GM21447 (cell line): Measurements from ENCODE around the gene WWP2.
A peak's percentile ranks its signal among the peaks of the same experiment; 100 is the strongest.
"Not testable (repeated sequence)": the region's sequence is repeated elsewhere in the genome, so short reads cannot be mapped to it uniquely, and the experiment has no call there.

Experiments used
- ATAC-seq: cut with Tn5 transposase; IDR thresholded peaks from one replicate; pipeline ENCODE4 v1.9.1; 2021; ENCODE audit not compliant: unreplicated experiment

WWP2 gene

DNA sequence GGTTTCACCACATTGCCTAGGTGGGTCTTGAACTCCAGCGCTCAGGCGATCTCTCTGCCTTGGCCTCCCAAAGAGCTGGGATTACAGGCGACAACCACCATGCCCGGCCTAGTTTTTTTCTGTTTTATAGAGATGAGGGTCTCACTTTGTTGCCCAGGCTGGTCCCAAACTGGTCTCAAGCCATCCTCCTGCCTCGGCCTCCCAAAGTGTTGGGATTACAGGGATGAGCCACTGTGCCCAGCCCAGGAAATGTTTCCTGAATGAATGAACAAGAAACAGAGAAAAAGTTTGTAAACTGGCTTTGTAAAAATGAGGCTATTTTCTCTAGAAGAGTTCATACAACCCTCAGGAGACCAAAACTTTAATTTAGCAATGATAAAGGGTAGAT is 68.0 kb downstream of the WWP2 start:
- no peak for ATAC-seq

DNA sequence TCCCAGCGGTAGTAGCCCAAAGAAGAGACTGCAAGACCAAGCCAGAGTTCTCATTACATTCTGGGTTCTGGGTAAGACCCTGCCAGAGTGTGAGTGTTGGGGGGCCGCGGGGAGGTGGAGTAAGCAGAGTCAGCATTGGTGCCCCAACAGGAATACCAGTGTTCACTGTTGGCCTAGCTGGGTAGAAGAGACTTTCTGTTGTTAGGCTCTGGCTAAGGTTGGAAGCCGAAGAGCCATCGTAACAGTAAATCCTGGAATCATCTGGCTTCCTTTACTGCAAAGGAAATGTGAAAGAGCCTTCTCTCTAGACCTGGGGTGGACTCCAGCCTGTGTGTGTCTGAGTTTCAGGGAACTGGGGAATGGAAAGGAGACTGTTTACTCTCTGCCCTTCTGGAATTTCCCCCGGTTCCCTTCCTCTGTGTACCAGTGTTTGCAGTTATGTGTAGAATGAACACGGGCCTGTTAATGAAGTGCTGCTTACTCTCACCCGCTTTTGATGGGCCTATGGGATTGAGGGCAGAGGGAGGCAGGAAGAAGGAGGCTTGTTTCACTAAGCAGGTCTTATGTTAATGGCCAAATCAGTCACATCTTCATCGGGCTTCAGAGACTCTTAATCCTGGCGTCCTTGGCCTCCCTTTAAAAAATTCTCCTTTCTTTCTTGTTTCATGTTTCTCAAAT is 68.5 kb downstream of the WWP2 start:
- ATAC-seq: no peak

DNA sequence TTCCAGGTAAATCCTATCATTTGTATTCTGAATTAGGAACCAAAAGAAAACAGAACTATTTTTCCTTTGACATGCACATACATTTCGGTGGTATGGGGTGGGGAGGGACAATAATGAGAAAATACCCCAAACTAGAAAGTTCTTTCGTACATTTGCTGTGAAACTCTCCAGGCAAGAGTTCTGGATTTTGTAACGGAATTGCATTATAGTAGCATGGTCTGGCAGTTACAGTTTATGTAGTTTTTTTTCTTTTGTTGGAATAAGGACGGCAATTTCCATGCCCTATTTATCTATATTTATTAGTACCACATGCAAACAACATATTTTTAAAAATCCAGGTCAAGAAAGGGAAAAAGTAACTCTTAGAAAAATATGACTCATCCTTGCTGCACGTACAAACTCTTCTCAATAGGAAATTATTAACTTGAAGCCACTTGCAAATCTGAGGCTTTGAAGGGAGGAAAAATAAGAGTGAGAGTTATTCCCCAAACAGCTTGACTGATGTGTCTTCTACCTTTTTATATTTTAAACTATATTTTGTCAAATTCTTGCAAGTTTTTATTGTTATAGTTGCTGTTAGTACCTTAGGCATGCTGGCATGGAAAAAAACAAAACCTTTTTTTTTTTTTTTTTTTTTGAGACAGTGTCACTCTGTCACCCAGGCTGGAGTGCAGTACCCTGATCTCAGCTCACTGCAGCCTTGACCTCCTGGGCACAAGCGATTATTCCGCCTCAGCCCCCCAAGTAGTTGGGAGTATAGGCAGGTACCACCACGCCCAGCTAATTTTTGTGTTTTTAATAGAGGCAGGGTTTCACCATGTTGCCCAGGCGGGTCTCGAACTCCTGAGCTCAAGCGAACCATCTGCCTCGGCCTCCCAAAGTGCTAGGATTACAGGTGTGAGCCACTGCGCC is 69.3 kb downstream of the WWP2 start:
- ATAC-seq: peak; percentile 60

DNA sequence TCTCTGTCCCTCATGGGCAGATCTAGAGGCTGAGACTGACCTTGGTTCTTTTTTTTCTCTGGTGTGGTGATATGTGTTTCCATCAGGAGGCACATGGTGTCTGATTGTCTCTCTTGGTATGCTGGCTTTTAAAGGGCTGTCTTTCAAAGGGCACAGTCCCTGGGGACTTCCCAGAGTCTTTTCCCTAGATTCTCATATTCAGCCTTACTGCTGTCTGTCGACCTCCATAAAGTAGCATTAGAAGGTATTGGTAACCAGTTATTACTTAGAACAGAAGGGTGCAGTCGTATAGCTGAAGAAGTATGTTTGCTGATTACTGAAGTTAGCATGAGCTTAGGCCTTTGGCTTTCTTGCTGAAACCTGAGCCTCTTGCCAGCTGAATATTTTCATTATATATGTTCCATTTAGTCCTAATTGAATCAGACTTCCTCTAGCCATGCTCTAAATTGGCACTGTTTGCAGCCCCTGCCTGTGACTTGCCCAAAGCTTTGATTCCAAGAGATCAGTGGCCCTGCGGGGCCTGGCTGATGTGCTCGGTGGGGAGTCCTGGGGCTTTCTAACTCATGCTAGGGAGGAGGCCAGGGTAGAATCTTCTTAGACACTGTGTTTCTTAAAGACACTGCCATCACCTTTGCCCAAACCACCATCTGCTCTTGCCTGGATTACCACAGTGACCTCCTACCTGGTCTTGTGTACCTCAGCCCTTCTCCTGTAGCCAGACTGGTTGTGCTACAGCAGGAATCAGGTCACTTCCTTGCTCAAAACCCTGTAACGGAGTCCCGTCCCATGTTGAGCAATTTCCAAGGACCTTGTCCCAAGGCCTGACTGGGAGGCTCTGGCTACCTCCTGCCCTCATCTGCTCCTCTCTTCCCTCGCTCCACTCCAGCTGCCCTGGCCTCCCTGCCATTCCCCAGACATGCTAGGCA is 71.5 kb downstream of the WWP2 start:
- no peak for ATAC-seq

DNA sequence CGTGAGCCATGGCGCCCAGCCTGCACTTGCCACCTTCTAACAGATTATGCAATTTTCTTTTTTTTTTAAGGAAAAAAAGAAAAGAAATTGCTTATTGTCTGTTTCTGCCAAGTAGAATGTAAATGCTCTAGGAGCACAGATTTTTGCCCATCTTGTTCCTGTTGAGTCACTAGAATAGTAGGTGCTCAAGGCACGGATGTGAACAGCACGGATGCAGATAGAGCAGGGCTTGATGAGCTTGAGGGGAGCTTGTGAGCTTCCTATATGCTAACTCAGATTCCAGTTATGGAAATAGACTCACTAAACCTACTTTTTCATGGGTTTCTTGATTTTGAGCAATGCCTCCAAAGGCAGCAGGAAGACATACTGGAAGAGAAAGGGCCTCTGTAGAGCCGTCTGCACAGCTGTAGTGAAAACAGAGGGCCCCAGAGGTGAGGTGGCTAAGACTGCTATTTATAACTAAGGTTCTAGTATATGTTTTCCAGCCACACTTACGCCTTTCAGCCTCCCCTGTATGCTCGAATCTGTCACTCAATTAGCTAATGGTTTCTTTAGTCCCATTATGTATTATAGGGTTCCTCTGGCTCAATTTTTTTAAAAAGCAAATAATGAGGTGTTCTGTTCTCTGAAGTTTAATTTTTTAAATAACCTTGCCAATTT is 72.8 kb downstream of the WWP2 start:
- ATAC-seq: peak; percentile 58

DNA sequence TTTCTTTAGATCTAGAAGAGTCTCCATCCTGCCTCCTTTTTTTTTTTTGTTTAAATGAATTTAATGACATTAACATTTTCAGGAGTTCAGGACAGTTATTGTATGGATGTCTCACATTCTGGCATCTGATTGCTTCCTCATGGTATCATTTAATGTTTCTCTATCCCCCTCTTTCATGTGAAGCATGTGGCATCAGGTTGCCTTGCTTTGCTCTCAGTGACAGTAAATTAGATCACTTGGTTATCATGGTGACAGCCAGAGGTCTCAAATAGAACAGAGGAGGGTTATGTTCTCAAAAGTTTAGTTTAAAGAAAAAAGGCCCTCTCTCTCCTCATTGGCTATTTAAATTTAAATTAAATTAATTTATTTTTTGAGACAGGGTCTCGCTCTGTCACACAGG is 74.1 kb downstream of the WWP2 start:
- no peak for ATAC-seq

DNA sequence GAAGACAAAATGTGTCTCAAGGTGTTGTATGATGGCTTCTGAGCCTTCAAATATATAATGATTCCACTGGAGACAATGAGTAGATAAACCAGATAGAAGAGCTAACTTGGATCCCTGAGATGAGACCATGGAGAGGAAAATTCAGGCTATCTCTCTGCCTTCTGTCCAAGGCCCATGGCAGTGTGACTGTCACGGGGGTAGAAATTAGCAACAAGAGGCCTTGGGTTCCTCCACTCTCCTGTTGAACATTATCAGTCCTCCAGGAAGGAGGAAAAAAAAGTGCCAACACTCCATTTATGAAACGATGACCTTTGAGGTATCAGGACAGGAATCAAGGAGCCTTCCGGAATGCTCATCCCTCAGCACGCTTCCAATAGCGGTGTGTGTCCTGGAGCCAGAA is 75.2 kb downstream of the WWP2 start:
- ATAC-seq: no peak

DNA sequence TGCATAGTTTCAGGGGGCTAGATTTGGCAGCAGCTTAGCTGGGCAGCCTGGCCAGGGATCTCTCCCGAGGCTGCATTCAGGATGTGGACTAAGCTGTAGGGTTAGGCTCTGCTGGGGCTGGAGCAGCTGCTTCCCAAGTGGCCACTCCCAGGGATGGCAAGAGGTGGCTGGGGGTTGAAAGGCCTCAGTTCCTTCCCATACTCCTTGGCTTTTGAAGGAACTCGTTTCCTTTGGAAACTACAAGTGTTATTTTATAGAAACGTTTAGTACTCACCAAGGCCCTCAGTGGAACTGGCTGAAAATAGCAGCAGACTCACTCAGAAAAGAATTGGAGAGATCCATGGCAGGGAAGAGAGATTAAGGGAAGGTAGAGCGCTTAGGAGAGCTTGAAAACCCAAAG is 76.4 kb downstream of the WWP2 start:
- no peak for ATAC-seq

DNA sequence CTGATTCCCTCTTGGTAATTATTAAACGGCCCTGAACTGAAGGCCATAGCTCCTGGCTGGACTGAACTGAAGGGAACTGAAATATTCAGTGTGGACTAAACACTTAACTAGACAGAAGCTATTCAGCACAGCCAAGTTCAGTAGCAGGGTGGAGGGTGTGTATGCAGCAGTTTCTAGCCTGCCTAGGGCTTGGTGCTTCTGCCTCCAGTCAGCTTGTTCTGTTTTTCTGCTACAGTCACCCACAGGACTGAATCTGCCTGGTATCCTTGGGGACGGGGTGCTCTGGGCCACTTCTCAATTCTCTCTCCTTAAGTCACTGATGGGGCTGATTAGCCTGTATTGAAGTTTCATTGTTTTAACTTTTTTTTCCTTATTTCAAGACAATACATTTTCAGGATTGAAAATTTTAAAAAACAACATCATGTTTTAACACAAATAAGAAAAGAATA is 77.1 kb downstream of the WWP2 start:
- ATAC-seq: no peak

DNA sequence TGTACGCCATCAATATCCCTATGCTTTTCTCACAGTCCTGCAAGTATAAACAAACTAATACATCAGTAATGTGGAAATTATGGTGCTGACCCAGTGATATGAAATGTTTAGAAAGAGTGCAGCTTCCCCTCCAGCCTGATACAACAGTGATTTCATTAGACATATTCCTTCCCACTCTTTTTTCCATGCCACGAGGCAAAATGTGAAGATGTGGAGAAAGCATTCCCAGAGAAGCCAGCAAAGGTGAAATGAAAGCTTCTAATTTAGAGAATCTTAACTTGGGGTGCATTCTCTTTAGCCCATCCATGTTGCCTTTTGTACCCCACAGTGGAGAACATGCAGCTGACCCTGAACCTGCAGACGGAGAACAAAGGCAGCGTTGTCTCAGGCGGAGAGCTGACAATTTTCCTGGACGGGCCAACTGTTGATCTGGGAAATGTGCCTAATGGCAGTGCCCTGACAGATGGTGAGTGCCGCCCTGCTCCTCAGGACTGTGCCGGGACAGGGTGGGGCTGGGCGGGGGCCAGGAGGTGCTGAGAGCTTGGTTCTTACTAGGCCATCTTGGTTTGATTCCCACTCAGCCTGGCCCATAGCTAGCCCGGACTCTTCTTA is 77.8 kb downstream of the WWP2 start:
- no peak for ATAC-seq

DNA sequence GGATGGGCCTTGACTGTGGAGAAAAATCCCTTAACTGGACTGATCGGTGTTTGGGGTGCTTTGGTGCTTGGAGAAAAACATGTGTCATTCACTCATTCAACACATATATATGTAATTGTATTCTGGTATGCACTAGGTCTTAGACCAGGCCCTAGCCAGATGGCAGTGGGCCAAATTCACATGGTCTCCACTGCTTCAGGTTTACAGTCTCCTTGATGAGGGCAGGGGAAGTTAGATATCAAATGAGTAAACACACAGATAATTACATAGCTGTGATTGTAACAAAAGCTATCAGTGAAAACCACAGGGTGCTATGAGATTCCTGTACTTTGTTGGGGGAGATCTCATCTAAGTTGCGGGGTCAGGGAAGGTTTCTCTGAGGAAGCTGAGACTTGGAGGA is 78.8 kb downstream of the WWP2 start:
- no peak for ATAC-seq

DNA sequence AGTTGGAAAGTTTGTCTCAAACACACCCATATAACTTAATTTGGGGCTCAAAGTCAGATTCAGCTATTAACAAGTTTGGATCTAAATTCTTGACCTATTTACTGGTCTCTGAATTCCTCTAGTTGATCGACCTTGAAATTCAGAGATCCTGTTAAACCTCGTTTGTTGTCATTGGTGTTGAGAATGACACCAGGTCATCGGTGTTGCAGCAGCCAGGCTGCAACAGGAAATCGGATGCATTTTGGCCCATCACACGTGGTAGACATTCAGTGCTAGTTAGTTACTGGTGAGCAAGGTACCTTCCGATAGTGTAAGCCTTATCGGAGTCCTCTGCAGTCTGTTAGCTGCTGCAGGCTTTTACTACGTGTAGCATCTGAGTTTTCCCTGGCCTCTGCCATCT is 82.3 kb downstream of the WWP2 start:
- no peak for ATAC-seq

DNA sequence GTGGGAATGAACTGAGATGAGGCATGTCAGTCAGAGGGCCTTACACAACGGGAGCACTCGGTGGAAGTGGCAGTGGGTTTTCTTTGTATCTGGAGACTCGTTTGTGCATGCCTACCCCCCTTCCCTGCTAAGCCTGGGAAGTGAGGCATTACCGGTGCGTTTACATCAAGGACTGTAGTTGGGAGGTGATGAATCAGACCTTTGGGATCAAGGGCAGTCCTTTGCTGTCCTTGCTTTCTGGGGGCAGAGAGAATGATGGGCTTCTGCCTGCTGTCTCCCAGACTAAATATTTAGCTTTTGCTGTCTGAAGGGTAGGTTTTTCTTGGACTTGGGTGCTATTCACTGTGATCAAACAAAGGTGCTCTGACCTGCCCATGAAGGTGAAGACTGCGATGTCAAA is 83.0 kb downstream of the WWP2 start:
- ATAC-seq: no peak

DNA sequence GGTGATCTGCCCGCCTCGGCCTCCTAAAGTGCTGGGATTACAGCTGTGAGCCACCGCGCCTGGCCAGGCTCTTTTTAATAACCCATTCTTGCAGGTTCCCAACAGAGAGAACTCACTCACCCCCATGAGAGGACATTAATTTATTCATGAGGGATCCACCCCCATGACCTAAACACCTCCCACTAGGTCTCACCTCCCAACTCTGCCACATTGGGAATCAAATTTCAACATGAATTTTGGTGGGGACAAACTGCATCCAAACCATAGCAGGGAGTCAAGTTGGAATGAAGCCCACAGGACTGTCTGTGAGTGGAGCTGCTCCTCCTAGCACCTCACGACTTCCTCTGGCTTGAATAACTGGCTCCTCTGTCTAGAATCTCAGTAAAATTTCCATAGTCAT is 85.5 kb downstream of the WWP2 start:
- ATAC-seq: no peak

DNA sequence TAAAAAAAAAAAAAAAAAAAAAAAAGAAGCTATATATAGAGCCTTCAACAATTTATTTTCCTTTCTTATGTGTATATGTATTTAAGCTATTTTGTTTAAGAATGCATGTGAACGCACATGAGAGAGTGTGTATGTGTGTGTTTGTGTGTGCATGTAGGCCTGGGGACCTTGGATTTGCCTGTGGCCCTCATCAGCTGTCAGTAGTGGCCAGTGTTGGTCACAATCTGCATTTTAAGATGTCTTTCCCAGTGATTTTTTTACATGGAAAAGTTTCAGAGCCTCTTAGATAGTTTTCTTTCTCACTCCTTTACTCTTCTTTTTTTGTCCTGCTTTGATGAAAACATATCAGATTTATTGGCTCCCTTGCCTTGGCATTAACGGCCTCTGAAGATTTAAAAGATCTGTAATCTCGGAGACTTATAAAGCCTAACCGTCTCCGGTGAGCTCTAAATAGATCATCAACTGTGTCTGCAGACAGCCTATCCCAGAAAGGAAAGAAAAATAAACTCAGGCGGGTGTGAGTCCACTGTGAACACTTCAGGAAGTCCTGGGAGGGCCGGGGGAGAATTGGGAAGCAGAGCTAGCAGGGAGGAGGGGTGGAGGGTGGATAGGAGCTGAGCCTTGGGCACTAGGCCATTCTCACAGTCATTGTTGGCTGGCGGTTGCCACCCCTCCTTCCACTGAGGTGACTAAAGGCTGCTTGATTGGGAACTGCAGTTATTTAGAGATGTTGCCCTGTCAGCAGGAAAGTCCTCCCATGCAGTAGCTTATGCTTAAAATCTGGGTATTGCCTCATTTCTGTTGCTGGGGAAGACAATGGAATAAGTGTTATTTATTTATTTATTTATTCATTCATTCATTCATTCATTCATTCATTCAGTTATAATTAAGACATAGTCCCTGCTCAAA is 86.8 kb downstream of the WWP2 start:
- no peak for ATAC-seq

DNA sequence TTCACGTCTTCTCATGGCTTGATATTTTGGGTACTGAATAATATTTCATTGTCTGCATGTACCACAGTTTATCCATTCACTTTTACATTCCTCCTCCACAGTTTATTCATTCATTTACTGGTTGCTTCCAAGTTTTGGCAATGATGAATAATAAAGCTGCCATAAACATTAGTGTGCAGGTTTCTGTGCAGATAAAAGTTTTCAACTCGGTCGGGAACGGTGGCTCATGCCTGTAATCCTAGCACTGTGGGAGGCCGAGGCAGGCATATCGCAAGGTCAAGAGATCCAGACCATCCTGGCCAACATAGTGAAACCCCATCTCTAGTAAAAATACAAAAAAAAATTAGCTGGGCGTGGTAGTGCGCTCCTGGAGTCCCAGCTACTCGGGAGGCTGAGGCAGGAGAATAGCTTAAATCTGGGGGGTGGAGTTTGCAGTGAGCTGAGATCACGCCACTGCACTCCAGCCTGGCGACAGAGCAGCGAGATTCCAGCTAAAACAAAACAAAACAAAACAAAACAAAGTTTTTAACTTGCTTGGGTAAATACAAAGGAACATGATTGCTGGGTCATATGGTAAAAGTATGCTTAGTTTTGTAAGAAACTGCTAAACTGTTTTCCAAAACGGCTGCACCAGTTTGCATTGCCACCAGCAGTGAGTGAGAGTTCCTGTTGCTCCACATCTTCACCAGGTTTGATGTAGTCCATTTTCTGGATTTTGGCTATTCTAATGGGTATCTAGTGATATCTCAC is 89.5 kb downstream of the WWP2 start:
- no peak for ATAC-seq

DNA sequence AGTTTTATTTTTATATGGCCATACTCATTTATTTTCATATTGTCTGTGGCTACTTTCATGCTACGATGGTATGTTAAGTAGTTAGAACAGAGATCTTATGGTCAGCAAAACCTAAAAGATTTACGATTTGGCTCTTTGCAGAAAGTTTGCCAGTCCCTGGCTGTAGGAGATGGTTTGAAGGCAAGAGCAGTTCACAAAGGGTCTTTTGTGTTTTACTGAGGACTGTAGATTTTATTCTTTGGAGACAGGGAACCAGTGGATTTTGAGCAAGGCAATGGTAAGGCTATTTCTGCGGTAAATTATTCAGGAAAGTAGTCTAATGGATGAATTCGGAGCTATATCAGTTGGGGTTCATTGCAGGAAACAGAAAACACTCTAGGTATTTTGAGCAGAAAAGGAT is 90.7 kb downstream of the WWP2 start:
- ATAC-seq: no peak

DNA sequence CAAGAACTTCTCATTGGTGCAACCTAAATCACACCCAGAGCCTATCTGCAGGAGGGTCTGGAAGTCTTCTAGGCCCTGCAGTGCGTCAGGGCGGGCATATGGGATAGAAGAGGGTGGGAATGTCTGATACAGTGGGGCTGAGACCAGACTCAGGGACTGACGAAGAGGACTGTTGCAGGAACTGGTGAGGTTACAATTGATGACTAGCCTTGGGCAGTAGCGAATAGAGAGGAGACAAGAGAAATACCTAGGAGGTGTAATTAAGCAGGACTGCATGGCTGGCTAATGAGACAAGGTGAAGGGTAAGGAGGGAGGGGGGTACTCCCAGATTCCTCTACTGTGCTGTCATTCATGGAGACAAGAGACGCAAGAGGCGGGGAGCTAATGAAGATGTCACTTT is 91.3 kb downstream of the WWP2 start:
- ATAC-seq: no peak

DNA sequence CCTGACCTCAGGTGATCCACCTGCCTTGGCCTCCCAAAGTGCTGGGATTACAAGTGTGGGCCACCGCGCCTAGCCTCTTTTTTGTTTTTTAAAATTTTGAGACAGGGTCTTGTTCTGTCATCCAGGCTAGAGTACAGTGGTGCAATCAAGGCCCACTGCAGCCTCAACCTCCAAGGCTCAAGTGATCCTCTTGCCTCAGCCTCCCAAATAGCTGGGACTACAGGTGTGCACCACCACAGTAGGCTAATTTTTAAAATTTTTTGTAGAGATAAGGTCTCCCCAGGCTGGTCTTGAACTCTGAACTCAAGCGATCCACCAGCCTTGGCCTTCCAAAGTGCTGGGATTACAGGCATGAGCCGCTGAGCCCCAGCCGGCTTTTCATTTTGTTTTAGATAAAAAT is 92.6 kb downstream of the WWP2 start:
- not testable (repeated sequence) for ATAC-seq
